Thoracic aorta (tissue), 2 donors: Measurements from ENCODE around the gene DCAF5. TPM values are rescaled to one million over a fixed set of nuclear protein-coding genes. Genes with fewer than 3 reads are reported as not detected.
A peak's percentile ranks its signal among the peaks of the same experiment; 100 is the strongest.

Experiments
- ATAC-seq: fragments of 150-250 bp; one replicate; pipeline ENCODE4 v1.8.0; 2017; ENCODE audit warnings: low read depth; ENCODE audit not compliant: insufficient number of reproducible peaks, low FRiP score
- DNase-seq: peaks from one replicate; pipeline ENCODE4 v3.0.0-alpha.2; 2020; ENCODE audit warnings: low spot score
- H3K27ac ChIP-seq, 2 donors: fragments of 200-600 bp; sonication (generic); 1 replicate in 1 of 2; 2 replicates in 1 of 2; pipeline ENCODE4 v1.5.1; 2016; ENCODE audit warnings: mild to moderate bottlenecking in 2 of 2, moderate library complexity in 2 of 2
- H3K27me3 ChIP-seq: fragments of 200-600 bp; sonication (generic); replicated peaks from 2 replicates; pipeline ENCODE4 v1.6.0; 2016; ENCODE audit warnings: mild to moderate bottlenecking; ENCODE audit not compliant: insufficient read depth
- H3K36me3 ChIP-seq: fragments of 200-600 bp; sonication (generic); one replicate; pipeline ENCODE4 v1.5.1; 2016
- H3K4me1 ChIP-seq, 2 donors: fragments of 200-600 bp; sonication (generic); 1 replicate in 1 of 2; 2 replicates in 1 of 2; pipeline versions ENCODE4 v1.5.1 to v1.6.0; 2016; ENCODE audit warnings: low read depth in 2 of 2, mild to moderate bottlenecking in 1 of 2; ENCODE audit not compliant: control insufficient read depth in 1 of 2
- H3K4me3 ChIP-seq: fragments of 200-600 bp; sonication (generic); 2 replicates; pipeline ENCODE4 v1.5.1; 2016; ENCODE audit warnings: mild to moderate bottlenecking
- H3K9me3 ChIP-seq: fragments of 200-600 bp; sonication (generic); 2 replicates; pipeline ENCODE4 v1.5.1; 2016
- CTCF ChIP-seq: fragments of 200-600 bp; sonication (generic); IDR thresholded peaks from one replicate; pipeline ENCODE4 v1.5.1; 2019; ENCODE audit warnings: antibody characterized with exemption
- total RNA-seq, 2 donors: library from RNA; depleted of rRNA; stranded (reverse); fragments of >200 nt; gene quantifications; one replicate each; pipeline versions ENCODE4 v1.1.0 to v1.2.3, GENCODE V29; 2016

DCAF5 gene, protein sequence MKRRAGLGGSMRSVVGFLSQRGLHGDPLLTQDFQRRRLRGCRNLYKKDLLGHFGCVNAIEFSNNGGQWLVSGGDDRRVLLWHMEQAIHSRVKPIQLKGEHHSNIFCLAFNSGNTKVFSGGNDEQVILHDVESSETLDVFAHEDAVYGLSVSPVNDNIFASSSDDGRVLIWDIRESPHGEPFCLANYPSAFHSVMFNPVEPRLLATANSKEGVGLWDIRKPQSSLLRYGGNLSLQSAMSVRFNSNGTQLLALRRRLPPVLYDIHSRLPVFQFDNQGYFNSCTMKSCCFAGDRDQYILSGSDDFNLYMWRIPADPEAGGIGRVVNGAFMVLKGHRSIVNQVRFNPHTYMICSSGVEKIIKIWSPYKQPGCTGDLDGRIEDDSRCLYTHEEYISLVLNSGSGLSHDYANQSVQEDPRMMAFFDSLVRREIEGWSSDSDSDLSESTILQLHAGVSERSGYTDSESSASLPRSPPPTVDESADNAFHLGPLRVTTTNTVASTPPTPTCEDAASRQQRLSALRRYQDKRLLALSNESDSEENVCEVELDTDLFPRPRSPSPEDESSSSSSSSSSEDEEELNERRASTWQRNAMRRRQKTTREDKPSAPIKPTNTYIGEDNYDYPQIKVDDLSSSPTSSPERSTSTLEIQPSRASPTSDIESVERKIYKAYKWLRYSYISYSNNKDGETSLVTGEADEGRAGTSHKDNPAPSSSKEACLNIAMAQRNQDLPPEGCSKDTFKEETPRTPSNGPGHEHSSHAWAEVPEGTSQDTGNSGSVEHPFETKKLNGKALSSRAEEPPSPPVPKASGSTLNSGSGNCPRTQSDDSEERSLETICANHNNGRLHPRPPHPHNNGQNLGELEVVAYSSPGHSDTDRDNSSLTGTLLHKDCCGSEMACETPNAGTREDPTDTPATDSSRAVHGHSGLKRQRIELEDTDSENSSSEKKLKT
- 10 to 100 TPM; 37.6 to 42.0 TPM for total RNA-seq

- ATAC-seq = no peak
- peak within 1 kb of the TSS; percentile 95 to 96 for H3K27ac ChIP-seq
- peak within 1 kb of the TSS; percentile 92 for H3K4me3 ChIP-seq
- H3K27me3 ChIP-seq = no peaks in the 10 kb centered on the region
- H3K36me3 ChIP-seq = no peaks in the 10 kb centered on the region
- no peaks in the 10 kb centered on the region for H3K9me3 ChIP-seq
- H3K4me1 ChIP-seq = peaks cover 21 to 46% of the 10 kb centered on the region in 2 donors
- peak; percentile 76 for DNase-seq
- no peak for TF ChIP-seq CTCF
These were observed at the start of gene DCAF5 for GRCh38 chr14:69152902-69153151. TSS of gene DCAF5 (minus strand) at chr14:69153119. CDS start at chr14:69152978, 141 bp downstream.

GRCh38 chr14:69199786-69200185 is 46.9 kb upstream of the DCAF5 start:
- TF ChIP-seq CTCF = no peak
- no peak overlapping the region for H3K27ac ChIP-seq

GRCh38 chr14:69193721-69194120 is 40.8 kb upstream of the DCAF5 start:
- Histone ChIP-seq H3K4me1 (peaks cover 4 to 8% of the 10 kb centered on the region in 2 donors), H3K9me3 (no peaks in the 10 kb centered on the region), H3K27me3 (no peaks in the 10 kb centered on the region), H3K27ac (no peak overlapping the region), H3K4me3 (no peak overlapping the region), H3K36me3 (no peaks in the 10 kb centered on the region)
- no peak for TF ChIP-seq CTCF
- DNase-seq (no peak), ATAC-seq (no peak)

More at GRCh38 chr14:69199786-69200185, 46.9 kb upstream of the DCAF5 start:
- H3K4me3 ChIP-seq = no peak overlapping the region
- H3K9me3 ChIP-seq = no peaks in the 10 kb centered on the region
- no peaks in the 10 kb centered on the region for H3K4me1 ChIP-seq
- ATAC-seq (no peak), DNase-seq (no peak)
- no peaks in the 10 kb centered on the region for H3K27me3 ChIP-seq
- no peaks in the 10 kb centered on the region for H3K36me3 ChIP-seq

DNA sequence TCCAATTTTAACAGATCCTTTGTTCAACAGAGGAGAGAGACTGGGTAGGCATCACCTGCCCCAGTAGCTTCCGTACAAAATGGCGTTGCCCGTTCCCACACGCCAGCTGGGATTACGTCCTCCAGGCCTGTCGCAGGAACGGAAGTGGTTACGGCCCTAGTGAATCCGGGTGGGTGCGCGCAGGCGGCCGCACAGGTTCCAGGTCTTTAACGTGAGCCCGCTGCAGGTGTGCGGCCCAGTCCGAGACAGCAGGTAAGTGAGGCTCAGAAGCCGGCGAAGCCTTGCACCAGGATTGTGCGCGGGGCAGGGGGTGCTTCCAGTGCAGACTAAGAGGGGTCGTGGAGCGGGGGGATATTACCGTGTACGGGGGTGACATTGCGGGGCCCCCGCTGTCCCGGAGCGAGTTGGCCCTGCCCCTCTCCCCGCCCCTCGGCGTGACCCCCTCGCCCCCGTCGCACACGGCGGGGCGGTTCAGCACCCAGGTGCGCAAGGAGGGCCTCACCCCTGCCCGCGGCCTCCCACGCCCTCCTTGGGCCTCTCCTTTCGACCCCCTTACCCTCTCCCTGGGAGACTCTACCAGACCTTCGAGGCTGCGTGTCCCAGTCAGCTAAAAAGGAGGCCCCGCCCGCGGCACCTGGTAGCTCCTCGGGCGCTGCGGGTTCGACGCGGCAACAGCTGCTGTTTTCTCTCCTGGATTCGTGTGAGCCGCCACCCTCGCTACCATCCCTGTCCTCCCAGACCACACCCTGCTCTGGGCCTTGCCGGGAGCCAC is 38.6 kb upstream of the DCAF5 start, which contains the start of gene EXD2:
EXD2 (plus strand) TSS at position 159 of the 772 bp plus-strand sequence. CDS start 17,973 bp downstream, outside the sequence.
- no peaks in the 10 kb centered on the region for H3K9me3 ChIP-seq
- H3K36me3 ChIP-seq = no peaks in the 10 kb centered on the region
- TF ChIP-seq CTCF = no peak
- peaks cover 4 to 8% of the 10 kb centered on the region in 2 donors for H3K4me1 ChIP-seq
- H3K27me3 ChIP-seq = no peaks in the 10 kb centered on the region
- peak within 1 kb of the TSS in 1 of 2 donors; percentile 16 for H3K27ac ChIP-seq
- DNase-seq (peak; percentile 22), ATAC-seq (peak; percentile 82)
- H3K4me3 ChIP-seq = peak within 1 kb of the TSS; percentile 81
